GM23338 (cell line): Measurements from ENCODE around the gene RASSF1. TPM values are rescaled to one million over a fixed set of nuclear protein-coding genes. Genes with fewer than 3 reads are reported as not detected.
A peak's percentile ranks its signal among the peaks of the same experiment; 100 is the strongest.

Experiments
- ATAC-seq: fragments of 200-7000 bp; cut with Tn5 transposase; 3 replicates; pipeline ENCODE4 v1.9.1; 2020
- DNase-seq: peaks from one replicate; pipeline ENCODE4 v3.0.0-alpha.2; 2015; ENCODE audit warnings: low spot score
- H2AFZ ChIP-seq: fragments of 200-600 bp; sonication (generic); 2 replicates; pipeline ENCODE4 v1.8.0; 2016; ENCODE audit warnings: antibody characterized with exemption, mild to moderate bottlenecking, moderate library complexity
- H3F3A ChIP-seq: fragments of 200-600 bp; sonication (generic); replicated peaks from 2 replicates; pipeline ENCODE4 v1.8.0; 2017; ENCODE audit warnings: antibody characterized with exemption, mixed run types, low read depth
- H3K27ac ChIP-seq: fragments of 200-600 bp; sonication (generic); 2 replicates; pipeline ENCODE4 v1.6.1; 2016; ENCODE audit warnings: low read depth
- H3K27me3 ChIP-seq: fragments of 200-600 bp; sonication (generic); 2 replicates; pipeline ENCODE4 v1.8.0; 2016; ENCODE audit warnings: mild to moderate bottlenecking, mixed run types, moderate library complexity; ENCODE audit not compliant: insufficient read depth
- H3K36me3 ChIP-seq: fragments of 200-600 bp; sonication (generic); 2 replicates; pipeline ENCODE4 v1.8.0; 2016; ENCODE audit warnings: mild to moderate bottlenecking; ENCODE audit not compliant: insufficient read depth
- H3K4me1 ChIP-seq: fragments of 200-600 bp; sonication (generic); 2 replicates; pipeline ENCODE4 v1.8.0; 2016; ENCODE audit warnings: mild to moderate bottlenecking, moderate library complexity; ENCODE audit not compliant: insufficient read depth
- H3K4me2 ChIP-seq: fragments of 200-600 bp; sonication (generic); 2 replicates; pipeline ENCODE4 v1.7.1; 2017; ENCODE audit warnings: mixed run types
- H3K4me3 ChIP-seq: fragments of 200-600 bp; sonication (generic); 2 replicates; pipeline ENCODE4 v1.6.1; 2016; ENCODE audit warnings: mixed run types
- H3K79me2 ChIP-seq: fragments of 200-600 bp; sonication (generic); replicated peaks from 2 replicates; pipeline ENCODE4 v1.8.0; 2017; ENCODE audit warnings: mild to moderate bottlenecking; ENCODE audit not compliant: insufficient read depth
- H3K9me2 ChIP-seq: fragments of 200-600 bp; sonication (generic); 2 replicates; pipeline ENCODE4 v1.8.0; 2017; ENCODE audit not compliant: insufficient read depth
- H4K20me1 ChIP-seq: fragments of 200-600 bp; sonication (generic); replicated peaks from 2 replicates; pipeline ENCODE4 v1.8.0; 2017; ENCODE audit warnings: mild to moderate bottlenecking; ENCODE audit not compliant: insufficient read depth
- H3K27ac Mint-ChIP-seq: 2 replicates; pipeline ENCODE4 v1.8.0; 2020; ENCODE audit warnings: inconsistent platforms, mild to moderate bottlenecking, moderate library complexity, mixed read lengths
- H3K27me3 Mint-ChIP-seq: 3 replicates; pipeline ENCODE4 v1.8.0; 2022; ENCODE audit warnings: low read depth, mild to moderate bottlenecking, moderate library complexity, mixed read lengths, inconsistent platforms; ENCODE audit not compliant: insufficient read depth, poor library complexity
- H3K36me3 Mint-ChIP-seq: 3 replicates; pipeline ENCODE4 v1.8.0; 2021; ENCODE audit warnings: low read depth, mild to moderate bottlenecking, inconsistent platforms, moderate library complexity, mixed read lengths
- H3K4me1 Mint-ChIP-seq: 3 replicates; pipeline ENCODE4 v1.8.0; 2020; ENCODE audit warnings: mild to moderate bottlenecking, inconsistent platforms, mixed read lengths
- H3K4me3 Mint-ChIP-seq: 3 replicates; pipeline ENCODE4 v1.8.0; 2021; ENCODE audit warnings: moderate library complexity, mild to moderate bottlenecking, inconsistent platforms, mixed read lengths
- H3K9me3 Mint-ChIP-seq: 3 replicates; pipeline ENCODE4 v1.8.0; 2020; ENCODE audit warnings: moderate library complexity, mild to moderate bottlenecking, inconsistent platforms, mixed read lengths
- CTCF ChIP-seq, 2 experiments: fragments of 200-600 bp in 1 of 2; sonication (generic) in 1 of 2; conservative IDR thresholded peaks; 2 replicates each; pipeline versions ENCODE4 v1.5.1 to v1.6.1; 2016 to 2017; ENCODE audit warnings: antibody characterized with exemption in 2 of 2, low read depth in 2 of 2, mild to moderate bottlenecking in 2 of 2, moderate library complexity in 1 of 2
- JUNB ChIP-seq: IDR thresholded peaks from one replicate; pipeline ENCODE4 v1.6.1; 2016; ENCODE audit warnings: antibody characterized with exemption; ENCODE audit not compliant: unreplicated experiment
- REST ChIP-seq: IDR thresholded peaks from one replicate; pipeline ENCODE4 v1.6.1; 2018; ENCODE audit warnings: antibody characterized with exemption; ENCODE audit not compliant: unreplicated experiment
- ZNF114 ChIP-seq: fragments of 250-450 bp; sonication (Bioruptor Pico); IDR thresholded peaks from 2 replicates; pipeline ENCODE4 v1.5.0; 2020; ENCODE audit warnings: mild to moderate bottlenecking, moderate library complexity
- ZNF331 ChIP-seq: fragments of 250-450 bp; sonication (Bioruptor Pico); IDR thresholded peaks from 2 replicates; pipeline ENCODE4 v1.5.0; 2020; ENCODE audit warnings: low read depth, mild to moderate bottlenecking, moderate library complexity
- polyA plus RNA-seq: library from polyadenylated mRNA; unstranded; fragments of >200 nt; fragmentation: Nextera tagmentation; extraction: Ambion mirVana; gene quantifications from 2 replicates; pipeline ENCODE4 v1.2.1, GENCODE V29; 2016
- total RNA-seq: library from RNA; depleted of rRNA; stranded (reverse); fragments of >200 nt; shearing (Covaris generic); gene quantifications from 2 replicates; pipeline ENCODE4 v1.2.3, GENCODE V29; 2014

The RASSF1 gene
- total and polyA plus RNA-seq, 2 experiments from 2014 or later: 9.6 to 15.7 TPM

- Mint-ChIP-seq H3K9me3 (no peaks in the 10 kb centered on the region; the same call in 2 of the 3 replicates), H3K4me3 (no peak overlapping the region; the same call in 2 of the 3 replicates), H3K4me1 (peaks cover 37% of the 10 kb centered on the region), H3K27ac (no peak overlapping the region), H3K27me3 (peaks cover 24% of the 10 kb centered on the region), H3K36me3 (no peaks in the 10 kb centered on the region; the same call in 2 of the 3 replicates)
- H3K27ac ChIP-seq: no peak overlapping the region
- no peaks in the 10 kb centered on the region for H3K36me3 ChIP-seq
- peak; percentile 65 for DNase-seq
- H3K27me3 ChIP-seq: no peaks in the 10 kb centered on the region
- H3K4me3 ChIP-seq: no peak overlapping the region
- TF ChIP-seq ZNF114 (CRISPR knock-in tag): no peak
- peak; percentile 49 to 70 for TF ChIP-seq CTCF (conservative IDR thresholded peaks at IDR 0.05; ENCODE audit: low read depth in 2 of 2)
- no peaks in the 10 kb centered on the region for H4K20me1 ChIP-seq
- no peaks in the 10 kb centered on the region for H3K79me2 ChIP-seq
- H3K4me2 ChIP-seq: no peak overlapping the region
- H3F3A ChIP-seq: no peaks in the 10 kb centered on the region
- no peak overlapping the region for H2AFZ ChIP-seq
- H3K9me2 ChIP-seq: no peaks in the 10 kb centered on the region
- peak; percentile 57 for ATAC-seq
- H3K4me1 ChIP-seq: peaks cover 11% of the 10 kb centered on the region
Measured at GRCh38 chr3:50375258-50375931, 34.8 kb upstream of the RASSF1 start.

GRCh38 chr3:50374363-50375257 lies 34.0 kb upstream of the RASSF1 start:
- peaks cover 11% of the 10 kb centered on the region for H3K4me1 ChIP-seq
- TF ChIP-seq ZNF114 (CRISPR knock-in tag): no peak
- no peak for TF ChIP-seq JUNB
- no peak for TF ChIP-seq ZNF331
- TF ChIP-seq CTCF (conservative IDR thresholded peaks at IDR 0.05; ENCODE audit: low read depth in 2 of 2): no peak
- TF ChIP-seq REST: no peak

More at GRCh38 chr3:50374363-50375257, 34.0 kb upstream of the RASSF1 start:
- H4K20me1 ChIP-seq: no peaks in the 10 kb centered on the region
- Mint-ChIP-seq H3K27ac (no peak overlapping the region), H3K9me3 (no peaks in the 10 kb centered on the region; the same call in 2 of the 3 replicates), H3K36me3 (no peaks in the 10 kb centered on the region; the same call in 2 of the 3 replicates), H3K4me3 (no peak overlapping the region), H3K27me3 (peaks cover 26% of the 10 kb centered on the region), H3K4me1 (peaks cover 37% of the 10 kb centered on the region)
- H3K36me3 ChIP-seq: no peaks in the 10 kb centered on the region
- no peak for DNase-seq
- H2AFZ ChIP-seq: no peak overlapping the region
- no peaks in the 10 kb centered on the region for H3K9me2 ChIP-seq
- H3K27ac ChIP-seq: no peak overlapping the region
- H3K79me2 ChIP-seq: no peaks in the 10 kb centered on the region
- peak; percentile 6; the same call in 2 of the 3 replicates for ATAC-seq
- no peaks in the 10 kb centered on the region for H3F3A ChIP-seq
- no peaks in the 10 kb centered on the region for H3K27me3 ChIP-seq
- H3K4me3 ChIP-seq: no peak overlapping the region
- H3K4me2 ChIP-seq: no peak overlapping the region
